Astrocyte (in vitro differentiated cells and primary cell): ENCODE data around the gene LBR. TPM values are rescaled to one million over a fixed set of nuclear protein-coding genes. Genes with fewer than 3 reads are reported as not detected.

Source experiments
- DNase-seq: peaks from one replicate; pipeline ENCODE4 v3.0.0-alpha.2; 2010; ENCODE audit warnings: low read depth
- FAIRE-seq: peaks from 2 replicates; lab custom pipeline; 2011; peaks lifted over from hg19 to GRCh38; lab: Jason Lieb, UNC
- H2AFZ ChIP-seq: 2 replicates; pipeline ENCODE4 v1.6.0; 2012; ENCODE audit warnings: low read depth, low read length, inconsistent platforms
- H3K27ac ChIP-seq: 2 replicates; pipeline ENCODE4 v1.5.1; 2011; ENCODE audit warnings: low read depth, low read length, inconsistent platforms
- H3K27me3 ChIP-seq: 2 replicates; pipeline ENCODE4 v1.6.0; 2011; ENCODE audit warnings: low read length, inconsistent platforms; ENCODE audit not compliant: insufficient read depth
- H3K36me3 ChIP-seq: 2 replicates; pipeline ENCODE4 v1.5.1; 2011; ENCODE audit warnings: low read length, inconsistent platforms; ENCODE audit not compliant: insufficient read depth
- H3K4me1 ChIP-seq: 2 replicates; pipeline ENCODE4 v1.5.1; 2011; ENCODE audit warnings: low read length, inconsistent platforms; ENCODE audit not compliant: insufficient read depth
- H3K4me2 ChIP-seq: 2 replicates; pipeline ENCODE4 v1.6.0; 2012; ENCODE audit warnings: low read length, inconsistent platforms
- H3K4me3 ChIP-seq: 2 replicates; pipeline ENCODE4 v1.5.1; 2011; ENCODE audit warnings: low read depth, mild to moderate bottlenecking, low read length, inconsistent platforms; ENCODE audit not compliant: insufficient read depth
- H3K79me2 ChIP-seq: 2 replicates; pipeline ENCODE4 v1.6.0; 2012; ENCODE audit warnings: mild to moderate bottlenecking, low read length, inconsistent platforms; ENCODE audit not compliant: insufficient read depth
- H3K9ac ChIP-seq: 2 replicates; pipeline ENCODE4 v1.6.0; 2012; ENCODE audit warnings: mild to moderate bottlenecking, low read length, inconsistent platforms
- H3K9me3 ChIP-seq: 2 replicates; pipeline ENCODE4 v1.5.1; 2012; ENCODE audit warnings: low read depth, mild to moderate bottlenecking, low read length, inconsistent platforms; ENCODE audit not compliant: insufficient read depth
- H4K20me1 ChIP-seq: 2 replicates; pipeline ENCODE4 v1.6.0; 2012; ENCODE audit warnings: low read length, inconsistent platforms; ENCODE audit not compliant: insufficient read depth
- H3K27ac Mint-ChIP-seq: one replicate; pipeline ENCODE4 v1.8.0; 2021; ENCODE audit warnings: mild to moderate bottlenecking, mixed read lengths; ENCODE audit not compliant: unreplicated experiment
- H3K27me3 Mint-ChIP-seq: one replicate; pipeline ENCODE4 v1.8.0; 2021; ENCODE audit warnings: low read depth, mixed read lengths; ENCODE audit not compliant: unreplicated experiment
- H3K36me3 Mint-ChIP-seq: one replicate; pipeline ENCODE4 v1.8.0; 2021; ENCODE audit warnings: low read depth, mixed read lengths; ENCODE audit not compliant: unreplicated experiment
- H3K4me1 Mint-ChIP-seq: one replicate; pipeline ENCODE4 v1.8.0; 2021; ENCODE audit warnings: low read depth, mixed read lengths; ENCODE audit not compliant: unreplicated experiment
- H3K4me3 Mint-ChIP-seq: one replicate; pipeline ENCODE4 v1.8.0; 2021; ENCODE audit warnings: mild to moderate bottlenecking, moderate library complexity, mixed read lengths; ENCODE audit not compliant: unreplicated experiment
- H3K9me3 Mint-ChIP-seq: one replicate; pipeline ENCODE4 v1.8.0; 2021; ENCODE audit warnings: mild to moderate bottlenecking, mixed read lengths; ENCODE audit not compliant: unreplicated experiment
- EZH2 ChIP-seq: IDR thresholded peaks from 2 replicates; pipeline ENCODE4 v1.6.1; 2012; ENCODE audit warnings: mild to moderate bottlenecking, low read length, inconsistent platforms; ENCODE audit not compliant: insufficient read depth
- total RNA-seq: library from RNA; stranded (reverse); gene quantifications from 2 replicates; pipeline ENCODE4 v1.2.1, GENCODE V29; 2021
- TF ChIP-seq, protein P1 (sequence below): IDR thresholded peaks from 2 replicates; pipeline ENCODE4 v1.5.1; 2011; ENCODE audit warnings: low read depth, mild to moderate bottlenecking, inconsistent platforms, low read length, moderate library complexity; ENCODE audit not compliant: insufficient read depth

LBR gene
- total RNA-seq, 1 donor from 2014 or later, result 42.6 TPM

DNA sequence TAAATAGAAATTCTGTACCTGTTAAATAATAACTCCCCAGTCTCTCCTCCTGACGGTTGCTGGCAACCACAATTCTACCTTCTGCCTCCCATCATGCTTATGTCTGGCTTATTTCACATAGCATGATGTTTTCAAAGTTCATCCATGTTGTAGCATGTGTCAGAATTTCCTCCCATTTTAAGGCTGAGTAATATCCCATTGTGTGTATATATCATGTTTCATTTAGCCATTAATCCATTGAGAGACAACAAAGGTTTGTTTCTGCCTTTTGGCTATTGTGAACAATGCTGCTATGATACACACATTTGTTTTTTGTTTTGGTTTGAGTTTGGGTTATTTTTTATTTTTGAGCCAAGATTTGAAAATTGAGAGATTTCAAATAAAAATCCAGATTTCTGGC, 72.0 kb downstream of the LBR start:
- no peak overlapping the region for H2AFZ ChIP-seq
- no peaks in the 10 kb centered on the region for H3K27me3 ChIP-seq
- no peaks in the 10 kb centered on the region for H3K9me3 ChIP-seq
- no peaks in the 10 kb centered on the region for H3K79me2 ChIP-seq
- H3K4me1 ChIP-seq, result no peaks in the 10 kb centered on the region
- H3K4me3 ChIP-seq, result no peak overlapping the region
- TF ChIP-seq, protein P1, sequence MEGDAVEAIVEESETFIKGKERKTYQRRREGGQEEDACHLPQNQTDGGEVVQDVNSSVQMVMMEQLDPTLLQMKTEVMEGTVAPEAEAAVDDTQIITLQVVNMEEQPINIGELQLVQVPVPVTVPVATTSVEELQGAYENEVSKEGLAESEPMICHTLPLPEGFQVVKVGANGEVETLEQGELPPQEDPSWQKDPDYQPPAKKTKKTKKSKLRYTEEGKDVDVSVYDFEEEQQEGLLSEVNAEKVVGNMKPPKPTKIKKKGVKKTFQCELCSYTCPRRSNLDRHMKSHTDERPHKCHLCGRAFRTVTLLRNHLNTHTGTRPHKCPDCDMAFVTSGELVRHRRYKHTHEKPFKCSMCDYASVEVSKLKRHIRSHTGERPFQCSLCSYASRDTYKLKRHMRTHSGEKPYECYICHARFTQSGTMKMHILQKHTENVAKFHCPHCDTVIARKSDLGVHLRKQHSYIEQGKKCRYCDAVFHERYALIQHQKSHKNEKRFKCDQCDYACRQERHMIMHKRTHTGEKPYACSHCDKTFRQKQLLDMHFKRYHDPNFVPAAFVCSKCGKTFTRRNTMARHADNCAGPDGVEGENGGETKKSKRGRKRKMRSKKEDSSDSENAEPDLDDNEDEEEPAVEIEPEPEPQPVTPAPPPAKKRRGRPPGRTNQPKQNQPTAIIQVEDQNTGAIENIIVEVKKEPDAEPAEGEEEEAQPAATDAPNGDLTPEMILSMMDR, result no peak
- no peak for TF ChIP-seq EZH2
- no peaks in the 10 kb centered on the region for H3K36me3 ChIP-seq
- H3K27ac ChIP-seq, result no peak overlapping the region
- H3K27me3 Mint-ChIP-seq, result peaks cover 1% of the 10 kb centered on the region
- H3K9ac ChIP-seq, result no peak overlapping the region
- no peak overlapping the region for H3K27ac Mint-ChIP-seq
- no peaks in the 10 kb centered on the region for H3K36me3 Mint-ChIP-seq
- no peak overlapping the region for H3K4me2 ChIP-seq
- H4K20me1 ChIP-seq, result no peaks in the 10 kb centered on the region
- no peaks in the 10 kb centered on the region for H3K9me3 Mint-ChIP-seq
- no peaks in the 10 kb centered on the region for H3K4me1 Mint-ChIP-seq
- no peak for FAIRE-seq
- DNase-seq, result no peak
- H3K4me3 Mint-ChIP-seq, result no peak overlapping the region

GRCh38 chr1:225354906-225355305, 72.9 kb downstream of the LBR start:
- H3K36me3 ChIP-seq, result no peaks in the 10 kb centered on the region
- H3K4me3 ChIP-seq, result no peak overlapping the region
- H3K27me3 ChIP-seq, result no peaks in the 10 kb centered on the region
- H3K4me1 ChIP-seq, result no peaks in the 10 kb centered on the region
- no peaks in the 10 kb centered on the region for H3K79me2 ChIP-seq
- H3K4me3 Mint-ChIP-seq, result no peak overlapping the region
- no peak overlapping the region for H2AFZ ChIP-seq
- no peaks in the 10 kb centered on the region for H3K36me3 Mint-ChIP-seq
- peaks cover 1% of the 10 kb centered on the region for H3K27me3 Mint-ChIP-seq
- no peaks in the 10 kb centered on the region for H4K20me1 ChIP-seq
- no peak for TF ChIP-seq EZH2
- TF ChIP-seq, protein P1, result no peak
- H3K4me1 Mint-ChIP-seq, result no peaks in the 10 kb centered on the region
- H3K4me2 ChIP-seq, result no peak overlapping the region
- no peak overlapping the region for H3K27ac Mint-ChIP-seq
- DNase-seq (no peak), FAIRE-seq (no peak)
- H3K9me3 ChIP-seq, result no peaks in the 10 kb centered on the region
- H3K9ac ChIP-seq, result no peak overlapping the region
- no peaks in the 10 kb centered on the region for H3K9me3 Mint-ChIP-seq
- H3K27ac ChIP-seq, result no peak overlapping the region

Other genes with a start within 250 kb of the LBR start
- 749 and 829 TPM in 2 replicates for gene ENAH, start 225.1 kb upstream of the LBR start, total RNA-seq